ENCODE data around the gene GPX6. TPM values are rescaled to one million over a fixed set of nuclear protein-coding genes. Genes with fewer than 3 reads are reported as not detected.

Gene GPX6
- polyA plus RNA-seq, 3 donors: not detected

DNA sequence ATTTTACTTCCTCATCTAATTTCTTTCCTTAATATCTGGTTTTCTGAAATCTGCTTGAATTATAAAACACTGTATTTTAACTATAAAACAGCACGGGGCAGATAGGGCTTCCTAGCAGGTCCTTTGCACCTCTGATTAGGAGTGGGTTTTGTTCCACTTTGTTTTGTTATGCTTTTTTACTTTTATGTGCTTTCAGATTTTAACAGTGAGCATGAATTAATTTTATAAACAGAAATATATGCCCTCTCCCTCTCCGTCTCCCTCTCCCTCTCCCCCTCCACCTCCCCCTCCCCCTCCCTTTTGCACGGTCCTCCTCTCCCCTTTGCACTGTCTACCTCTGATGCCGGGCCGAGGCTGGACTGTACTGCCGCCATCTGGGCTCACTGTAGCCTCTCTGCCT is 14.3 kb downstream of the GPX6 start:
- H3K4me2 ChIP-seq (replicated peaks; ENCODE audit: extremely low read depth, low read length, poor library complexity, severe bottlenecking): no peak overlapping the region
- Mint-ChIP-seq H3K36me3 (no peaks in the 10 kb centered on the region), H3K4me1 (no peaks in the 10 kb centered on the region), H3K9me3 (peaks cover 2 to 8% (median 7%) of the 10 kb centered on the region in 7 donors), H3K4me3 (no peak overlapping the region), H3K27me3 (ENCODE audit: low read depth in 3 of 3) (peaks cover 10 to 12% (median 11%) of the 10 kb centered on the region in 3 donors), H3K27ac (no peak overlapping the region)
- H4K20me1 ChIP-seq (ENCODE audit: insufficient read depth, low read length): no peaks in the 10 kb centered on the region
- H3K36me3 ChIP-seq (replicated peaks in 1 of 2; ENCODE audit: control insufficient read depth in 1 of 2, insufficient read depth in 2 of 2, low read length in 2 of 2): no peaks in the 10 kb centered on the region
- no peak for TF ChIP-seq CTCF (IDR thresholded peaks at IDR 0.05)
- no peak overlapping the region for H2AFZ ChIP-seq (ENCODE audit: insufficient read depth, low read depth, low read length, poor library complexity, severe bottlenecking)
- DNase-seq: no peak
- intact Hi-C loops (cut with micrococcal nuclease): no loop called here
- no peak overlapping the region for H3K4me3 ChIP-seq (replicated peaks in 1 of 3; ENCODE audit: low read depth in 2 of 3, low read length in 3 of 3)
- WGBS (ENCODE audit: insufficient coverage): 97% methylated on average over 3 of the region's 6 CpGs
- no peak overlapping the region for H3K27ac ChIP-seq (ENCODE audit: low read depth in 1 of 2, low read length in 2 of 2)
- H3K79me2 ChIP-seq (ENCODE audit: insufficient read depth, low read length): no peaks in the 10 kb centered on the region
- peaks cover 0 to 5% of the 10 kb centered on the region in 2 donors for H3K27me3 ChIP-seq (ENCODE audit: control insufficient read depth in 2 of 2, insufficient read depth in 2 of 2, low read length in 2 of 2)
- no peak overlapping the region for H3K9ac ChIP-seq (ENCODE audit: insufficient read depth, low read length, poor library complexity, severe bottlenecking)
- no peaks in the 10 kb centered on the region for H3K4me1 ChIP-seq (ENCODE audit: control insufficient read depth in 1 of 2, insufficient read depth in 2 of 2, low read length in 2 of 2)
- no peaks in the 10 kb centered on the region for H3K9me3 ChIP-seq (replicated peaks in 1 of 2; ENCODE audit: control insufficient read depth in 1 of 2, insufficient read depth in 1 of 2, low read length in 2 of 2)

DNA sequence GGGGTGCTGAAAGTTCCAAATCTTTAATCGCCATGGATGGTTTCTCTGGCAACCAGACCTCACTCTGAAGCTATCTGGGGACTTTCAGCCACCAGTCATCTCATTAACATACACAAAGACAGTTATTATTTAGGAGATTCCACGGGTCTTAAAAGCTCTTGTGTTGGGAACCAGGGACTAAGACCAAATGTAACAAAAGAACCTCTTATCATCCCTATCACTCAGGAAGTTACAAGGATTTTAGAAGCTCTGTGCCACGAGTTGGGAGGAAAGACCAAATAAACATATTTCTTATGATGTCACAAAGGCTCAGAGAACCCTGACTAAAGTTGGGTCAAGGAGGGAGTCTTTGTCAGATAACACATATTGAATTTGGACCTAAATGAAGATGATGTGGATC is 17.7 kb downstream of the GPX6 start:
- H3K4me1 Mint-ChIP-seq: no peaks in the 10 kb centered on the region
- H3K4me2 ChIP-seq (replicated peaks; ENCODE audit: extremely low read depth, low read length, poor library complexity, severe bottlenecking): no peak overlapping the region
- no peaks in the 10 kb centered on the region for H4K20me1 ChIP-seq (ENCODE audit: insufficient read depth, low read length)
- H3K9me3 Mint-ChIP-seq: peaks cover 2 to 8% (median 5%) of the 10 kb centered on the region in 7 donors
- H3K9ac ChIP-seq (ENCODE audit: insufficient read depth, low read length, poor library complexity, severe bottlenecking): no peak overlapping the region
- H3K4me3 ChIP-seq (replicated peaks in 1 of 3; ENCODE audit: low read depth in 2 of 3, low read length in 3 of 3): no peak overlapping the region
- H2AFZ ChIP-seq (ENCODE audit: insufficient read depth, low read depth, low read length, poor library complexity, severe bottlenecking): no peak overlapping the region
- peaks cover 13 to 22% (median 22%) of the 10 kb centered on the region in 3 donors for H3K27me3 Mint-ChIP-seq (ENCODE audit: low read depth in 3 of 3)
- no peaks in the 10 kb centered on the region for H3K4me1 ChIP-seq (ENCODE audit: control insufficient read depth in 1 of 2, insufficient read depth in 2 of 2, low read length in 2 of 2)
- H3K27me3 ChIP-seq (ENCODE audit: control insufficient read depth in 2 of 2, insufficient read depth in 2 of 2, low read length in 2 of 2): peaks cover 0 to 5% of the 10 kb centered on the region in 2 donors
- H3K27ac ChIP-seq (ENCODE audit: low read depth in 1 of 2, low read length in 2 of 2): no peak overlapping the region
- no peaks in the 10 kb centered on the region for H3K36me3 Mint-ChIP-seq
- no peak for DNase-seq
- no peaks in the 10 kb centered on the region for H3K79me2 ChIP-seq (ENCODE audit: insufficient read depth, low read length)
- TF ChIP-seq CTCF (IDR thresholded peaks at IDR 0.05): no peak
- H3K36me3 ChIP-seq (replicated peaks in 1 of 2; ENCODE audit: control insufficient read depth in 1 of 2, insufficient read depth in 2 of 2, low read length in 2 of 2): no peaks in the 10 kb centered on the region
- H3K27ac Mint-ChIP-seq: no peak overlapping the region
- intact Hi-C loops (cut with micrococcal nuclease): no loop called here
- no peak overlapping the region for H3K4me3 Mint-ChIP-seq
- WGBS (ENCODE audit: insufficient coverage): no CpG with 5 or more reads among the region's 3 CpGs
- no peaks in the 10 kb centered on the region for H3K9me3 ChIP-seq (replicated peaks in 1 of 2; ENCODE audit: control insufficient read depth in 1 of 2, insufficient read depth in 1 of 2, low read length in 2 of 2)

Data from CD14-positive monocyte (primary cell).